Activated CD4-positive, alpha-beta memory T cell treated with anti-CD3 and anti-CD28 coated beads for 36 hours (primary cell): ENCODE measurements around the gene MIA2. TPM values are rescaled to one million over a fixed set of nuclear protein-coding genes. Genes with fewer than 3 reads are reported as not detected.
"Not testable (repeated sequence)": the region's sequence is repeated elsewhere in the genome, so short reads cannot be mapped to it uniquely, and the experiment has no call there.

Experiments used
- CTCF ChIA-PET: fragments of 350-600 bp; sonication (Branson Sonifier 250); formaldehyde crosslinking; loops from one replicate; lab custom pipeline; 2021; ENCODE audit warnings: antibody characterized with exemption, inconsistent platforms; lab: Charles Lee
- POLR2A ChIA-PET: fragments of 350-600 bp; sonication (Branson Sonifier 250); formaldehyde crosslinking; loops from one replicate; lab custom pipeline; 2021; ENCODE audit warnings: antibody characterized with exemption; lab: Charles Lee
- DNase-seq: peaks from one replicate; pipeline ENCODE4 v3.0.0-alpha.2; 2020
- H3K27ac Mint-ChIP-seq: one replicate; pipeline ENCODE4 v1.8.0; 2021; ENCODE audit warnings: mixed read lengths
- H3K27me3 Mint-ChIP-seq: one replicate; pipeline ENCODE4 v1.8.0; 2021; ENCODE audit warnings: mixed read lengths
- H3K36me3 Mint-ChIP-seq: one replicate; pipeline ENCODE4 v1.8.0; 2021; ENCODE audit warnings: mixed read lengths
- H3K4me1 Mint-ChIP-seq: one replicate; pipeline ENCODE4 v1.8.0; 2021; ENCODE audit warnings: low read depth, mixed read lengths
- H3K4me3 Mint-ChIP-seq: one replicate; pipeline ENCODE4 v1.8.0; 2021; ENCODE audit warnings: mild to moderate bottlenecking, mixed read lengths
- H3K9me3 Mint-ChIP-seq: one replicate; pipeline ENCODE4 v1.8.0; 2021; ENCODE audit warnings: mixed read lengths
- intact Hi-C: fragments of 100-400 bp; cut with micrococcal nuclease; formaldehyde crosslinking; loops from one replicate; pipeline ENCODE4 v1.15.1; 2023
- total RNA-seq, 2 experiments: library from RNA; stranded (reverse); gene quantifications; one replicate each; pipeline ENCODE4 v1.2.3, GENCODE V29; 2021

Gene MIA2
- total RNA-seq, 2 experiments from 2014 or later: 23.8 to 24.1 TPM

- no peak overlapping the region for H3K27ac Mint-ChIP-seq
- H3K36me3 Mint-ChIP-seq: peaks cover 19% of the 10 kb centered on the region
- intact Hi-C loops: no loop called here
- CTCF ChIA-PET: no interaction called here
- H3K4me3 Mint-ChIP-seq: no peak overlapping the region
- no peaks in the 10 kb centered on the region for H3K27me3 Mint-ChIP-seq
- H3K4me1 Mint-ChIP-seq: no peaks in the 10 kb centered on the region
- H3K9me3 Mint-ChIP-seq: no peaks in the 10 kb centered on the region
- POLR2A ChIA-PET: no interaction called here
- DNase-seq: no peak
Measured at GRCh38 chr14:39318574-39318973, 84.9 kb downstream of the MIA2 start.

GRCh38 chr14:39319381-39319780 is 85.7 kb downstream of the MIA2 start:
- Mint-ChIP-seq H3K27ac (no peak overlapping the region), H3K36me3 (peaks cover 19% of the 10 kb centered on the region), H3K9me3 (no peaks in the 10 kb centered on the region), H3K27me3 (no peaks in the 10 kb centered on the region), H3K4me3 (no peak overlapping the region), H3K4me1 (no peaks in the 10 kb centered on the region)
- intact Hi-C loops: no loop called here
- ChIA-PET POLR2A (no interaction called here), CTCF (no interaction called here)
- no peak for DNase-seq

- intact Hi-C loops: no loop called here
- no peaks in the 10 kb centered on the region for H3K4me1 Mint-ChIP-seq
- H3K4me3 Mint-ChIP-seq: no peak overlapping the region
- H3K36me3 Mint-ChIP-seq: peaks cover 19% of the 10 kb centered on the region
- no peak overlapping the region for H3K27ac Mint-ChIP-seq
- ChIA-PET POLR2A (no interaction called here), CTCF (no interaction called here)
- no peaks in the 10 kb centered on the region for H3K27me3 Mint-ChIP-seq
- H3K9me3 Mint-ChIP-seq: no peaks in the 10 kb centered on the region
- DNase-seq: no peak
Measured at GRCh38 chr14:39320318-39320717, 86.6 kb downstream of the MIA2 start.

GRCh38 chr14:39322807-39323206 is 89.1 kb downstream of the MIA2 start:
- Mint-ChIP-seq H3K4me3 (no peak overlapping the region), H3K36me3 (peaks cover 28% of the 10 kb centered on the region), H3K9me3 (no peaks in the 10 kb centered on the region), H3K27me3 (no peaks in the 10 kb centered on the region), H3K27ac (no peak overlapping the region), H3K4me1 (no peaks in the 10 kb centered on the region)
- intact Hi-C loops: no loop called here
- CTCF ChIA-PET: interaction anchor here (1.2 kb wide), 1 partner anchor 106 kb away, joined by 3 read pairs; no protein-coding TSS in a partner anchor
- POLR2A ChIA-PET: no interaction called here
- no peak for DNase-seq

GRCh38 chr14:39324097-39324496 is 90.4 kb downstream of the MIA2 start:
- CTCF ChIA-PET: interaction anchor here (1.2 kb wide), 1 partner anchor 104 kb away, joined by 3 read pairs; no protein-coding TSS in a partner anchor

GRCh38 chr14:39339003-39339402 is 105.3 kb downstream of the MIA2 start:
- CTCF ChIA-PET: no interaction called here
- Mint-ChIP-seq H3K27ac (no peak overlapping the region), H3K27me3 (no peaks in the 10 kb centered on the region), H3K36me3 (peaks cover 22% of the 10 kb centered on the region), H3K4me3 (no peak overlapping the region), H3K9me3 (no peaks in the 10 kb centered on the region), H3K4me1 (peaks cover 12% of the 10 kb centered on the region)
- intact Hi-C loops: no loop called here
- POLR2A ChIA-PET: no interaction called here
- no peak for DNase-seq

More at GRCh38 chr14:39324097-39324496, 90.4 kb downstream of the MIA2 start:
- Mint-ChIP-seq H3K4me3 (no peak overlapping the region), H3K27me3 (no peaks in the 10 kb centered on the region), H3K4me1 (no peaks in the 10 kb centered on the region), H3K36me3 (peaks cover 37% of the 10 kb centered on the region), H3K9me3 (no peaks in the 10 kb centered on the region), H3K27ac (no peak overlapping the region)
- no peak for DNase-seq
- intact Hi-C loops: no loop called here
- POLR2A ChIA-PET: no interaction called here

GRCh38 chr14:39341126-39341525 is 107.4 kb downstream of the MIA2 start:
- H3K27ac Mint-ChIP-seq, H3K9me3 Mint-ChIP-seq, DNase-seq, H3K27me3 Mint-ChIP-seq, intact Hi-C loops, H3K4me3 Mint-ChIP-seq, POLR2A ChIA-PET: not testable (repeated sequence)
- CTCF ChIA-PET: interaction anchor here (0.7 kb wide), 1 partner anchor 325 kb away, joined by 3 read pairs; no protein-coding TSS in a partner anchor
- Mint-ChIP-seq H3K4me1 (peaks cover 12% of the 10 kb centered on the region), H3K36me3 (peaks cover 20% of the 10 kb centered on the region)

GRCh38 chr14:39342768-39343167 is 109.1 kb downstream of the MIA2 start:
- Mint-ChIP-seq H3K27me3 (no peaks in the 10 kb centered on the region), H3K4me1 (peaks cover 12% of the 10 kb centered on the region), H3K36me3 (peaks cover 17% of the 10 kb centered on the region), H3K4me3 (no peak overlapping the region), H3K27ac (no peak overlapping the region), H3K9me3 (no peaks in the 10 kb centered on the region)
- ChIA-PET POLR2A (no interaction called here), CTCF (no interaction called here)
- intact Hi-C loops: no loop called here
- no peak for DNase-seq

GRCh38 chr14:39343614-39344013 is 109.9 kb downstream of the MIA2 start:
- ChIA-PET CTCF (no interaction called here), POLR2A (no interaction called here)
- Mint-ChIP-seq H3K27me3 (no peaks in the 10 kb centered on the region), H3K27ac (no peak overlapping the region), H3K36me3 (peaks cover 19% of the 10 kb centered on the region), H3K4me1 (peaks cover 10% of the 10 kb centered on the region), H3K9me3 (no peaks in the 10 kb centered on the region), H3K4me3 (no peak overlapping the region)
- intact Hi-C loops: no loop called here
- no peak for DNase-seq

GRCh38 chr14:39350866-39351265 is 117.2 kb downstream of the MIA2 start:
- no peaks in the 10 kb centered on the region for H3K27me3 Mint-ChIP-seq
- POLR2A ChIA-PET: no interaction called here

GRCh38 chr14:39351708-39352107 is 118.0 kb downstream of the MIA2 start:
- no peaks in the 10 kb centered on the region for H3K27me3 Mint-ChIP-seq
- POLR2A ChIA-PET: no interaction called here
- H3K4me1 Mint-ChIP-seq: peaks cover 7% of the 10 kb centered on the region
- H3K36me3 Mint-ChIP-seq: peaks cover 39% of the 10 kb centered on the region
- DNase-seq: no peak
- no peak overlapping the region for H3K27ac Mint-ChIP-seq
- CTCF ChIA-PET: no interaction called here
- intact Hi-C loops: no loop called here
- peaks cover 9% of the 10 kb centered on the region for H3K9me3 Mint-ChIP-seq
- no peak overlapping the region for H3K4me3 Mint-ChIP-seq

More at GRCh38 chr14:39350866-39351265, 117.2 kb downstream of the MIA2 start:
- Mint-ChIP-seq H3K36me3 (peaks cover 36% of the 10 kb centered on the region), H3K4me3 (no peak overlapping the region), H3K9me3 (peaks cover 9% of the 10 kb centered on the region), H3K27ac (no peak overlapping the region), H3K4me1 (peaks cover 7% of the 10 kb centered on the region)
- intact Hi-C loops: no loop called here
- DNase-seq: no peak
- CTCF ChIA-PET: no interaction called here

GRCh38 chr14:39359069-39359468 is 125.4 kb downstream of the MIA2 start:
- H3K27ac Mint-ChIP-seq, POLR2A ChIA-PET, H3K27me3 Mint-ChIP-seq, H3K4me1 Mint-ChIP-seq, intact Hi-C loops, CTCF ChIA-PET, H3K4me3 Mint-ChIP-seq, DNase-seq: not testable (repeated sequence)
- Mint-ChIP-seq H3K9me3 (peaks cover 24% of the 10 kb centered on the region), H3K36me3 (peaks cover 67% of the 10 kb centered on the region)

GRCh38 chr14:39360316-39360715 is 126.6 kb downstream of the MIA2 start:
- intact Hi-C loops: no loop called here
- ChIA-PET CTCF (no interaction called here), POLR2A (no interaction called here)
- Mint-ChIP-seq H3K4me1 (no peaks in the 10 kb centered on the region), H3K27ac (no peak overlapping the region), H3K4me3 (no peak overlapping the region), H3K36me3 (peaks cover 73% of the 10 kb centered on the region), H3K9me3 (peaks cover 35% of the 10 kb centered on the region), H3K27me3 (no peaks in the 10 kb centered on the region)
- no peak for DNase-seq
